Measurements from ENCODE around the gene SSBP3.
"Not testable (repeated sequence)": the region's sequence is repeated elsewhere in the genome, so short reads cannot be mapped to it uniquely, and the experiment has no call there.

SSBP3 gene

GRCh38 chr1:54391450-54392209 is 14.6 kb downstream of the SSBP3 start:
- DNase-seq = no peak

- no peak for DNase-seq
Measured at GRCh38 chr1:54390655-54391054, 15.5 kb downstream of the SSBP3 start.

GRCh38 chr1:54389608-54390007 is 16.6 kb downstream of the SSBP3 start:
- DNase-seq = not testable (repeated sequence)

- no peak for DNase-seq
Measured at GRCh38 chr1:54387419-54387818, 18.8 kb downstream of the SSBP3 start.

GRCh38 chr1:54385727-54386022 is 20.5 kb downstream of the SSBP3 start:
- DNase-seq = no peak

GRCh38 chr1:54384918-54385726 is 21.1 kb downstream of the SSBP3 start:
- no peak for DNase-seq

GRCh38 chr1:54384471-54384870 is 21.7 kb downstream of the SSBP3 start:
- no peak for DNase-seq

GRCh38 chr1:54381524-54381923 is 24.7 kb downstream of the SSBP3 start:
- no peak for DNase-seq

GRCh38 chr1:54380290-54380882 is 25.8 kb downstream of the SSBP3 start:
- DNase-seq = no peak

GRCh38 chr1:54379555-54380289 is 26.5 kb downstream of the SSBP3 start:
- no peak for DNase-seq

- no peak for DNase-seq
Measured at GRCh38 chr1:54378874-54379554, 27.2 kb downstream of the SSBP3 start.

- DNase-seq = no peak
Measured at GRCh38 chr1:54378157-54378873, 27.9 kb downstream of the SSBP3 start.

GRCh38 chr1:54377040-54377691 is 29.0 kb downstream of the SSBP3 start:
- no peak for DNase-seq

- DNase-seq = no peak
Measured at GRCh38 chr1:54376430-54377039, 29.7 kb downstream of the SSBP3 start.

- DNase-seq = no peak
Measured at GRCh38 chr1:54375712-54376429, 30.3 kb downstream of the SSBP3 start.

- no peak for DNase-seq
Measured at GRCh38 chr1:54375298-54375697, 30.9 kb downstream of the SSBP3 start.

- no peak for DNase-seq
Measured at GRCh38 chr1:54374766-54375165, 31.4 kb downstream of the SSBP3 start.

GRCh38 chr1:54372978-54373377 is 33.2 kb downstream of the SSBP3 start:
- no peak for DNase-seq

GRCh38 chr1:54371942-54372275 is 34.3 kb downstream of the SSBP3 start:
- no peak for DNase-seq
